ENCODE data around the gene HEATR9. TPM values are rescaled to one million over a fixed set of nuclear protein-coding genes. Genes with fewer than 3 reads are reported as not detected.

HEATR9 gene
- total RNA-seq, 1 donor from 2014 or later = 0.17 TPM

- no peaks in the 10 kb centered on the region for H3K36me3 ChIP-seq
- H3K4me3 ChIP-seq = no peak overlapping the region
- no peaks in the 10 kb centered on the region for H3K4me1 ChIP-seq
- no peak for TF ChIP-seq CTCF (IDR thresholded peaks at IDR 0.05)
- ATAC-seq (no peak), DNase-seq (no peak)
- H3K27me3 ChIP-seq = no peaks in the 10 kb centered on the region
- intact Hi-C loops (cut with DNase I) = no loop called here
- no peak overlapping the region for H3K27ac ChIP-seq
- H3K9me3 ChIP-seq = no peaks in the 10 kb centered on the region
Measured at GRCh38 chr17:35906191-35906925, 37.7 kb upstream of the HEATR9 start.

GRCh38 chr17:35903451-35903850 is 34.8 kb upstream of the HEATR9 start:
- Histone ChIP-seq H3K4me1 (no peaks in the 10 kb centered on the region), H3K4me3 (no peak overlapping the region), H3K27me3 (no peaks in the 10 kb centered on the region), H3K9me3 (no peaks in the 10 kb centered on the region), H3K36me3 (no peaks in the 10 kb centered on the region), H3K27ac (no peak overlapping the region)
- DNase-seq (no peak), ATAC-seq (no peak)
- no peak for TF ChIP-seq CTCF (IDR thresholded peaks at IDR 0.05)
- intact Hi-C loops (cut with DNase I) = no loop called here

- ATAC-seq (no peak), DNase-seq (no peak)
- Histone ChIP-seq H3K27me3 (no peaks in the 10 kb centered on the region), H3K27ac (no peak overlapping the region), H3K4me3 (no peak overlapping the region), H3K36me3 (no peaks in the 10 kb centered on the region), H3K4me1 (no peaks in the 10 kb centered on the region), H3K9me3 (no peaks in the 10 kb centered on the region)
- intact Hi-C loops (cut with DNase I) = no loop called here
- TF ChIP-seq CTCF (IDR thresholded peaks at IDR 0.05) = no peak
Measured at GRCh38 chr17:35901631-35902175, 33.0 kb upstream of the HEATR9 start.

GRCh38 chr17:35900708-35901480 is 32.2 kb upstream of the HEATR9 start:
- DNase-seq = no peak
- H3K4me3 ChIP-seq = no peak overlapping the region
- no peak overlapping the region for H3K27ac ChIP-seq
- TF ChIP-seq CTCF (IDR thresholded peaks at IDR 0.05) = no peak
- H3K4me1 ChIP-seq = no peaks in the 10 kb centered on the region
- H3K36me3 ChIP-seq = no peaks in the 10 kb centered on the region
- no peaks in the 10 kb centered on the region for H3K9me3 ChIP-seq
- intact Hi-C loops (cut with DNase I) = no loop called here
- ATAC-seq = no peak
- no peaks in the 10 kb centered on the region for H3K27me3 ChIP-seq

- DNase-seq (no peak), ATAC-seq (no peak)
- Histone ChIP-seq H3K36me3 (no peaks in the 10 kb centered on the region), H3K4me3 (no peak overlapping the region), H3K4me1 (no peaks in the 10 kb centered on the region), H3K9me3 (no peaks in the 10 kb centered on the region), H3K27me3 (no peaks in the 10 kb centered on the region), H3K27ac (no peak overlapping the region)
- no peak for TF ChIP-seq CTCF (IDR thresholded peaks at IDR 0.05)
- intact Hi-C loops (cut with DNase I) = no loop called here
Measured at GRCh38 chr17:35900280-35900679, 31.6 kb upstream of the HEATR9 start.
